Endothelial cell of umbilical vein (primary cell): Measurements from ENCODE around the gene SCAP. TPM values are rescaled to one million over a fixed set of nuclear protein-coding genes. Genes with fewer than 3 reads are reported as not detected.

Experiments
- BruUV-seq: library from RNA; stranded (reverse); fragments of 400-500 nt; replicated peaks from 2 replicates; lab custom pipeline; 2021; lab: Mats Ljungman, UMichigan
- CTCF ChIA-PET: fragments of 300-600, 350-600 bp; sonication (Branson Sonifier 250); formaldehyde crosslinking; loops from one replicate; lab custom pipeline; 2021; ENCODE audit warnings: antibody characterized with exemption, inconsistent platforms; lab: Charles Lee
- POLR2A ChIA-PET: fragments of 300-600, 350-600 bp; sonication (Branson Sonifier 250); formaldehyde crosslinking; loops from one replicate; lab custom pipeline; 2021; ENCODE audit warnings: antibody characterized with exemption, inconsistent platforms; lab: Charles Lee
- DNase-seq: peaks from one replicate; pipeline ENCODE4 v3.0.0-alpha.2; 2011; ENCODE audit warnings: low read depth, low spot score
- FAIRE-seq: peaks from 2 replicates; lab custom pipeline; 2011; peaks lifted over from hg19 to GRCh38; lab: Jason Lieb, UNC
- H2AFZ ChIP-seq: 2 replicates; pipeline ENCODE4 v1.6.0; 2012; ENCODE audit warnings: low read depth, low read length, control low read depth, inconsistent platforms
- H3K27ac ChIP-seq: 2 replicates; pipeline ENCODE4 v1.5.1; 2011; ENCODE audit warnings: low read depth, mild to moderate bottlenecking, control low read depth, low read length, moderate library complexity; ENCODE audit not compliant: insufficient read depth
- H3K27me3 ChIP-seq, 2 experiments: 2 replicates each; pipeline versions ENCODE4 v1.6.0 to v1.6.1; 2011; ENCODE audit warnings: low read length in 2 of 2, mixed read lengths in 1 of 2; ENCODE audit not compliant: control insufficient read depth in 2 of 2, insufficient read depth in 2 of 2
- H3K36me3 ChIP-seq, 2 experiments: 2 replicates in 1 of 2; 3 replicates in 1 of 2; pipeline ENCODE4 v1.5.1; 2011; ENCODE audit warnings: low read length in 2 of 2, mild to moderate bottlenecking in 1 of 2, moderate library complexity in 1 of 2; ENCODE audit not compliant: control insufficient read depth in 2 of 2, insufficient read depth in 2 of 2; ENCODE audit errors: extremely low read depth in 1 of 2
- H3K4me1 ChIP-seq: 3 replicates; pipeline ENCODE4 v1.5.1; 2011; ENCODE audit warnings: mild to moderate bottlenecking, low read length; ENCODE audit not compliant: control insufficient read depth, insufficient read depth; ENCODE audit errors: extremely low read depth
- H3K4me2 ChIP-seq: 2 replicates; pipeline ENCODE4 v1.6.1; 2011; ENCODE audit warnings: low read length, control low read depth, mixed read lengths; ENCODE audit not compliant: insufficient read depth
- H3K4me3 ChIP-seq, 3 experiments: fragments of 200-600 bp in 1 of 3; sonication (generic), shearing (Covaris generic) in 1 of 3; replicated peaks in 1 of 3; 2 replicates each; pipeline ENCODE4 v1.5.1; 2011 to 2016; ENCODE audit warnings: control low read depth in 3 of 3, low read length in 3 of 3, mild to moderate bottlenecking in 2 of 3, inconsistent platforms in 1 of 3, low read depth in 1 of 3, moderate library complexity in 1 of 3; ENCODE audit not compliant: insufficient read depth in 1 of 3
- H3K79me2 ChIP-seq: 2 replicates; pipeline ENCODE4 v1.6.0; 2012; ENCODE audit warnings: low read length, inconsistent platforms; ENCODE audit not compliant: control insufficient read depth, insufficient read depth
- H3K9ac ChIP-seq: replicated peaks from 2 replicates; pipeline ENCODE3; 2011; ENCODE audit warnings: low read length, control low read depth; ENCODE audit not compliant: insufficient read depth; ENCODE audit errors: extremely low read depth
- H3K9me1 ChIP-seq: replicated peaks from 3 replicates; pipeline ENCODE4 v1.6.0; 2011; ENCODE audit warnings: mild to moderate bottlenecking, low read length; ENCODE audit not compliant: control insufficient read depth, insufficient read depth; ENCODE audit errors: extremely low read depth
- H3K9me3 ChIP-seq: replicated peaks from 2 replicates; pipeline ENCODE4 v1.5.1; 2012; ENCODE audit warnings: low read length, inconsistent platforms; ENCODE audit not compliant: control insufficient read depth, insufficient read depth
- H4K20me1 ChIP-seq: replicated peaks from 2 replicates; pipeline ENCODE3; 2011; ENCODE audit warnings: mild to moderate bottlenecking, low read length; ENCODE audit not compliant: control insufficient read depth, insufficient read depth; ENCODE audit errors: extremely low read depth
- CTCF ChIP-seq, 2 donors: IDR thresholded peaks; 1 replicate in 1 of 2; 2 replicates in 1 of 2; pipeline ENCODE4 v1.5.1; 2011; ENCODE audit warnings: low read length in 2 of 2, mild to moderate bottlenecking in 2 of 2, moderate library complexity in 2 of 2, control low read depth in 1 of 2, inconsistent platforms in 1 of 2, low read depth in 1 of 2; ENCODE audit not compliant: insufficient read depth in 1 of 2; ENCODE audit errors: extremely low read depth in 1 of 2
- EZH2 ChIP-seq: IDR thresholded peaks from 2 replicates; pipeline ENCODE4 v1.6.1; 2012; ENCODE audit warnings: borderline replicate concordance, low read depth, mild to moderate bottlenecking, moderate library complexity, low read length, inconsistent platforms; ENCODE audit not compliant: severe bottlenecking
- FOS ChIP-seq: IDR thresholded peaks from 2 replicates; pipeline ENCODE4 v1.6.1; 2011; ENCODE audit warnings: mild to moderate bottlenecking, low read length, moderate library complexity, borderline replicate concordance; ENCODE audit not compliant: insufficient read depth
- GATA2 ChIP-seq: IDR thresholded peaks from 2 replicates; pipeline ENCODE4 v1.7.0; 2011; ENCODE audit warnings: low read depth, mild to moderate bottlenecking, moderate library complexity, mixed read lengths, low read length; ENCODE audit not compliant: insufficient read length, insufficient read depth
- JUN ChIP-seq: IDR thresholded peaks from 2 replicates; pipeline ENCODE4 v1.6.1; 2011; ENCODE audit warnings: borderline replicate concordance, low read depth; ENCODE audit not compliant: insufficient read length, insufficient read depth
- MAX ChIP-seq: IDR thresholded peaks from 2 replicates; pipeline ENCODE4 v1.6.1; 2011; ENCODE audit not compliant: insufficient read depth, insufficient read length
- MYC ChIP-seq: IDR thresholded peaks from one replicate; pipeline ENCODE4 v1.6.1; 2011; ENCODE audit warnings: mild to moderate bottlenecking, low read depth, low read length
- POLR2A ChIP-seq: IDR thresholded peaks from 2 replicates; pipeline ENCODE4 v1.6.1; 2012; ENCODE audit warnings: low read depth, mild to moderate bottlenecking, control low read depth, low read length
- POLR2AphosphoS5 ChIP-seq: IDR thresholded peaks from 2 replicates; pipeline ENCODE4 v1.6.1; 2012; ENCODE audit warnings: low read depth, mild to moderate bottlenecking, control low read depth, low read length, moderate library complexity; ENCODE audit not compliant: insufficient read depth
- dilution Hi-C: fragments of 300-500 bp; cut with MboI; formaldehyde crosslinking; loops from one replicate; pipeline ENCODE4 v1.15.0; 2019; ENCODE audit warnings: low sequenced_read_pairs; ENCODE audit not compliant: extremely low pct_ligation_motif_present
- intact Hi-C: fragments of 100-400 bp; cut with micrococcal nuclease; formaldehyde crosslinking; loops from one replicate; pipeline ENCODE4 v1.10.0; 2022
- polyA plus RNA-seq, 4 experiments: library from polyadenylated mRNA; depleted of rRNA in 3 of 4; stranded (reverse) in 3 of 4; unstranded in 1 of 4; fragments of >200 nt; gene quantifications; 2 replicates each; pipeline versions ENCODE4 v1.2.1 to v1.2.3, GENCODE V29; 2011 to 2012; ENCODE audit warnings: missing spikeins in 1 of 4
- total RNA-seq: library from RNA; stranded (reverse); gene quantifications from 2 replicates; pipeline ENCODE4 v1.2.3, GENCODE V29; 2021

Gene SCAP
- total and polyA plus RNA-seq, 2 donors (not counting 3 experiments of a cell fraction or from before 2014, with no cell fraction given), result 34.7 to 59.0 TPM

- ChIA-PET CTCF (interaction anchor here (1.0 to 2.6 kb wide), 4 partner anchors 28 to 99 kb away, joined by 3 to 79 read pairs (median 3); partner anchors contain the start of gene SCAP), POLR2A (no interaction called here)
- Histone ChIP-seq H3K4me1 (no peaks in the 10 kb centered on the region), H4K20me1 (no peaks in the 10 kb centered on the region), H3K79me2 (no peaks in the 10 kb centered on the region), H3K9me3 (no peaks in the 10 kb centered on the region), H3K9ac (no peak overlapping the region), H3K4me3 (no peak overlapping the region), H2AFZ (no peak overlapping the region), H3K27me3 (no peaks in the 10 kb centered on the region), H3K9me1 (no peaks in the 10 kb centered on the region), H3K36me3 (peaks cover 0 to 27% of the 10 kb centered on the region in 2 experiments), H3K27ac (no peak overlapping the region), H3K4me2 (no peak overlapping the region)
- DNase-seq, result no peak
- intact Hi-C loops, result no loop called here
- no TSS peak for BruUV-seq
- no peak for FAIRE-seq
- dilution Hi-C loops, result no loop called here
- TF ChIP-seq GATA2, result no peak
- no peak for TF ChIP-seq MAX
- no peak for TF ChIP-seq CTCF (IDR thresholded peaks at IDR 0.05; ENCODE audit: extremely low read depth in 1 of 2, insufficient read depth in 1 of 2, low read depth in 1 of 2, low read length in 2 of 2)
- no peak for TF ChIP-seq FOS
- no peak for TF ChIP-seq POLR2AphosphoS5
- TF ChIP-seq JUN, result no peak
- TF ChIP-seq EZH2, result no peak
- no peak for TF ChIP-seq MYC
- no peak for TF ChIP-seq POLR2A
Observed at GRCh38 chr3:47422743-47423142, 53.0 kb downstream of the SCAP start.
